BE2C (cell line): ENCODE data around the gene CCRL2. TPM values are rescaled to one million over a fixed set of nuclear protein-coding genes. Genes with fewer than 3 reads are reported as not detected.

Experiments used
- DNase-seq: peaks from one replicate; pipeline ENCODE4 v3.0.0-alpha.2; 2020
- H3K27me3 ChIP-seq: fragments of 250-450 bp; sonication (Bioruptor Pico); 2 replicates; pipeline ENCODE4 v1.5.1; 2020; ENCODE audit warnings: mild to moderate bottlenecking
- H3K36me3 ChIP-seq: fragments of 250-450 bp; sonication (Bioruptor Pico); 2 replicates; pipeline ENCODE4 v1.5.1; 2020; ENCODE audit warnings: mild to moderate bottlenecking
- H3K4me1 ChIP-seq: fragments of 250-450 bp; sonication (Bioruptor Pico); 2 replicates; pipeline ENCODE4 v1.5.1; 2020
- H3K4me3 ChIP-seq: 2 replicates; pipeline ENCODE4 v1.5.1; 2011; ENCODE audit warnings: low read depth, low read length
- H3K9me3 ChIP-seq: fragments of 250-450 bp; sonication (Bioruptor Pico); 2 replicates; pipeline ENCODE4 v1.5.1; 2020
- CTCF ChIP-seq: IDR thresholded peaks from 2 replicates; pipeline ENCODE4 v1.5.1; 2012; ENCODE audit warnings: mild to moderate bottlenecking, low read depth, low read length
- polyA plus RNA-seq: library from polyadenylated mRNA; unstranded; fragments of >200 nt; gene quantifications from one replicate; pipeline ENCODE4 v1.2.1, GENCODE V29; 2012; ENCODE audit warnings: low read depth, missing spikeins; ENCODE audit not compliant: insufficient read length, insufficient read depth

Gene CCRL2
- not detected for polyA plus RNA-seq

GRCh38 chr3:46406788-46407611 lies at the start of gene CCRL2, which contains the start of gene CCR5AS:
Gene CCRL2 (plus strand): TSS chr3:46407259. CDS start chr3:46408080, 821 bp downstream.
Gene CCR5AS (minus strand): TSS chr3:46407066.
- Histone ChIP-seq H3K27me3 (no peaks in the 10 kb centered on the region), H3K36me3 (no peaks in the 10 kb centered on the region), H3K9me3 (no peaks in the 10 kb centered on the region), H3K4me1 (no peaks in the 10 kb centered on the region), H3K4me3 (no peak within 1 kb of the TSS)
- DNase-seq, result no peak
- no peak for TF ChIP-seq CTCF

- H3K9me3 ChIP-seq, result no peaks in the 10 kb centered on the region
- no peaks in the 10 kb centered on the region for H3K36me3 ChIP-seq
- H3K4me3 ChIP-seq, result no peak overlapping the region
- DNase-seq, result no peak
- H3K4me1 ChIP-seq, result no peaks in the 10 kb centered on the region
- no peaks in the 10 kb centered on the region for H3K27me3 ChIP-seq
- TF ChIP-seq CTCF, result no peak
Measured at GRCh38 chr3:46358466-46358865, 48.6 kb upstream of the CCRL2 start.

GRCh38 chr3:46359733-46360493 lies 47.1 kb upstream of the CCRL2 start:
- DNase-seq, result no peak
- Histone ChIP-seq H3K36me3 (no peaks in the 10 kb centered on the region), H3K4me1 (no peaks in the 10 kb centered on the region), H3K27me3 (no peaks in the 10 kb centered on the region), H3K9me3 (no peaks in the 10 kb centered on the region), H3K4me3 (no peak overlapping the region)
- TF ChIP-seq CTCF, result no peak

- no peak for TF ChIP-seq CTCF
- H3K4me3 ChIP-seq, result no peak overlapping the region
- H3K27me3 ChIP-seq, result no peaks in the 10 kb centered on the region
- H3K9me3 ChIP-seq, result no peaks in the 10 kb centered on the region
- DNase-seq, result no peak
- no peaks in the 10 kb centered on the region for H3K36me3 ChIP-seq
- H3K4me1 ChIP-seq, result no peaks in the 10 kb centered on the region
Measured at GRCh38 chr3:46360907-46361306, 46.2 kb upstream of the CCRL2 start.

- H3K36me3 ChIP-seq, result no peaks in the 10 kb centered on the region
- no peak for TF ChIP-seq CTCF
- no peak overlapping the region for H3K4me3 ChIP-seq
- no peaks in the 10 kb centered on the region for H3K4me1 ChIP-seq
- H3K27me3 ChIP-seq, result no peaks in the 10 kb centered on the region
- H3K9me3 ChIP-seq, result no peaks in the 10 kb centered on the region
- DNase-seq, result no peak
Measured at GRCh38 chr3:46361408-46362283, 45.4 kb upstream of the CCRL2 start.
